Measurements from ENCODE around the gene MPP1.
A peak's percentile ranks its signal among the peaks of the same experiment; 100 is the strongest.
"Not testable (repeated sequence)": the region's sequence is repeated elsewhere in the genome, so short reads cannot be mapped to it uniquely, and the experiment has no call there.

MPP1 gene

GRCh38 chrX:154804957-154805695, at the start of gene MPP1:
Gene MPP1 (minus strand): TSS chrX:154805485. CDS start chrX:154805373, 112 bp downstream.
- DNase-seq: peak; percentile 45 to 77

- peak in 1 of 2 experiments; percentile 49 for DNase-seq
Measured at GRCh38 chrX:154850957-154851611, 45.8 kb upstream of the MPP1 start.

- peak; percentile 17 to 57 for DNase-seq
Measured at GRCh38 chrX:154840856-154841255, 35.6 kb upstream of the MPP1 start.

GRCh38 chrX:154836163-154836562, 30.9 kb upstream of the MPP1 start:
- no peak for DNase-seq

GRCh38 chrX:154834562-154834961, 29.3 kb upstream of the MPP1 start, which contains the start of gene SMIM9:
Gene SMIM9 (minus strand): TSS chrX:154834662. CDS start chrX:154830856, 3,806 bp downstream.
- DNase-seq: no peak

GRCh38 chrX:154833746-154834274, 28.5 kb upstream of the MPP1 start:
- no peak for DNase-seq

GRCh38 chrX:154829926-154830442, 24.7 kb upstream of the MPP1 start:
- DNase-seq: no peak

- no peak for DNase-seq
Measured at GRCh38 chrX:154829134-154829533, 23.8 kb upstream of the MPP1 start.

- no peak for DNase-seq
Measured at GRCh38 chrX:154828016-154828408, 22.7 kb upstream of the MPP1 start.

- DNase-seq: no peak
Measured at GRCh38 chrX:154827194-154828015, 22.1 kb upstream of the MPP1 start.

GRCh38 chrX:154825586-154825985, 20.3 kb upstream of the MPP1 start:
- not testable (repeated sequence) for DNase-seq

GRCh38 chrX:154824638-154825037, 19.4 kb upstream of the MPP1 start:
- no peak for DNase-seq

GRCh38 chrX:154822029-154822428, 16.7 kb upstream of the MPP1 start:
- peak in 1 of 2 experiments; percentile 16 for DNase-seq

GRCh38 chrX:154821523-154821922, 16.2 kb upstream of the MPP1 start:
- DNase-seq: no peak

GRCh38 chrX:154819771-154820341, 14.6 kb upstream of the MPP1 start:
- DNase-seq: no peak

GRCh38 chrX:154818916-154819770, 13.9 kb upstream of the MPP1 start:
- no peak for DNase-seq

GRCh38 chrX:154817048-154817618, 11.8 kb upstream of the MPP1 start:
- not testable (repeated sequence) for DNase-seq

- DNase-seq: not testable (repeated sequence)
Measured at GRCh38 chrX:154816326-154816898, 11.1 kb upstream of the MPP1 start.

- no peak for DNase-seq
Measured at GRCh38 chrX:154815274-154815818, 10.1 kb upstream of the MPP1 start.

- DNase-seq: no peak
Measured at GRCh38 chrX:154813801-154814200, 8.5 kb upstream of the MPP1 start.

Data from NCI-H524 (cell line).